Measurements from ENCODE around the gene VAV3. TPM values are rescaled to one million over a fixed set of nuclear protein-coding genes. Genes with fewer than 3 reads are reported as not detected.

The VAV3 gene
- total RNA-seq, 1 experiment from 2014 or later = 38.2 TPM

DNA sequence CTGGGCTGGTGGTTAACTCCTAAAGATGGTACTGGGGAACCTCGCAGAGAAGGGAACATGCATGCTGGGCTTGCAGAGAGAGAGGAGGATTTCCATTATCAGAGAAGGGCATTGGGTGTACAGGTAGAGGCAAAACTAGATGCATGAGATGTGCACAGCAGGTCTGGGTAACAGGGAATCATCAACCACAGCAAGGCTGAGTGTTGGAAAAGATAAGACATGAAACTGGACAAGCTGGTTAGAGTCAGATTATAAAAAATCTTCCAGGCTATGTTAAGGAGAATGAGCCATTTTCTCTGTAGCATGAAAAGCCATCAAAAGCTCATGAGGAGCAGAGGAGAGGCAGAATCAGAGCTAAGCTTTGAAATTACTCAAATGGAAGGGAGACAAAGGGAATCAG, 147.8 kb downstream of the VAV3 start:
- no TSS peak for BruUV-seq (replicated peaks)
- Mint-ChIP-seq H3K27ac (ENCODE audit: unreplicated experiment) (no peak overlapping the region), H3K4me3 (ENCODE audit: low read depth, unreplicated experiment) (no peak overlapping the region), H3K27me3 (ENCODE audit: unreplicated experiment) (peaks cover 28% of the 10 kb centered on the region), H3K9me3 (ENCODE audit: low read depth, unreplicated experiment) (no peaks in the 10 kb centered on the region), H3K4me1 (ENCODE audit: low read depth, unreplicated experiment) (no peaks in the 10 kb centered on the region), H3K36me3 (ENCODE audit: insufficient read depth, unreplicated experiment) (no peaks in the 10 kb centered on the region)
- TF ChIP-seq, protein P1, sequence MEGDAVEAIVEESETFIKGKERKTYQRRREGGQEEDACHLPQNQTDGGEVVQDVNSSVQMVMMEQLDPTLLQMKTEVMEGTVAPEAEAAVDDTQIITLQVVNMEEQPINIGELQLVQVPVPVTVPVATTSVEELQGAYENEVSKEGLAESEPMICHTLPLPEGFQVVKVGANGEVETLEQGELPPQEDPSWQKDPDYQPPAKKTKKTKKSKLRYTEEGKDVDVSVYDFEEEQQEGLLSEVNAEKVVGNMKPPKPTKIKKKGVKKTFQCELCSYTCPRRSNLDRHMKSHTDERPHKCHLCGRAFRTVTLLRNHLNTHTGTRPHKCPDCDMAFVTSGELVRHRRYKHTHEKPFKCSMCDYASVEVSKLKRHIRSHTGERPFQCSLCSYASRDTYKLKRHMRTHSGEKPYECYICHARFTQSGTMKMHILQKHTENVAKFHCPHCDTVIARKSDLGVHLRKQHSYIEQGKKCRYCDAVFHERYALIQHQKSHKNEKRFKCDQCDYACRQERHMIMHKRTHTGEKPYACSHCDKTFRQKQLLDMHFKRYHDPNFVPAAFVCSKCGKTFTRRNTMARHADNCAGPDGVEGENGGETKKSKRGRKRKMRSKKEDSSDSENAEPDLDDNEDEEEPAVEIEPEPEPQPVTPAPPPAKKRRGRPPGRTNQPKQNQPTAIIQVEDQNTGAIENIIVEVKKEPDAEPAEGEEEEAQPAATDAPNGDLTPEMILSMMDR (IDR thresholded peaks at IDR 0.05; ENCODE audit: unreplicated experiment) = no peak
- CTCF ChIA-PET = no interaction called here
- intact Hi-C loops (cut with micrococcal nuclease; ENCODE audit: unreplicated experiment) = no loop called here
- no peak for DNase-seq

DNA sequence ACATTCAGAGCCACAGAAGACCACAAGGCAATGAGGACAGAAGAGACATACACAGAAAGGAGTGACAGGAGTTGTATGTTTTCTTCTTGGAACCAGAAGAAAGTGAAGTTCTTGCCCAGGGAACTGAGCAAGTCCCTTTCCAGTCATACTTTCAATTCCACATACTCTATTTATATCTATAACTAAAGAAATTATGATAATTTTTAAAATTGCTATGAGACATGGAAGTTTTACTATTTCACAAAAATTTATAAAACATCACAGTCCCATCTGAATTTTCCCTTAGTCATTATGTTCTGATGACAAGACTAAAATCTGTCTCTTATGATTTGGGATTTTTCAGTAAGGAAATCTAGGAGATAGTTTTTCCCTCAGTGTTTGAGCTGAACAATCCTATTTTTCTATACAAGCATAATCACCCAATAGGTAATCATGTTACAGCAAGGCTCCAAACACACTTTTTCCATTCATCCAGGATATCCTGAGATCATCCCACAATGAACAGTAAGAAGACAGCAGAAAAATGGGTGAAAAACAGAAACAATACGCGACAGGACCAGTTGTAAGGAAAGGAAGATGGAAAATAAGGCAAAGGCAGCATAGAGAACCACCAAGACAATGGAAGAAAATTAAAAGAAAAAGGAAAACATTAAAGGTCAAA, 154.6 kb downstream of the VAV3 start:
- CTCF ChIA-PET = no interaction called here
- TF ChIP-seq, protein P1 (IDR thresholded peaks at IDR 0.05; ENCODE audit: unreplicated experiment) = no peak

DNA sequence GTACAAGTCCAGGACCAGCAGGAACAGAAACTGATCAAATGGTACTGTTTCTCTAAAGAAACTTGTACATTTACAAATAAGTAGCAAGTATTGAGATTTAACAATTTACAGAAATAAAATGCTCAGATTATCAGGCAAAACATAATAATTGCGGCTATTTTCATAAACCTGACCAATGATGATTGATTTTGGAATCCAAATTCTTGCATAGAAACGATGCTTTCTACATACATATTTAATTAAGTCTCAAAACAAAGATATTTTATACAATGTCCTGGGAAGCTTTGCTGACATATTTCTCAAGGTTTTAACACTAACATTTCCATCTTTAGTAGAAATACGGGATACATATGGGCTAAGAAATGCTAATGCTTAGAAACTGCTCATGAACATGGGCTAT, 157.1 kb downstream of the VAV3 start:
- Mint-ChIP-seq H3K9me3 (ENCODE audit: low read depth, unreplicated experiment) (no peaks in the 10 kb centered on the region), H3K36me3 (ENCODE audit: insufficient read depth, unreplicated experiment) (no peaks in the 10 kb centered on the region), H3K27me3 (ENCODE audit: unreplicated experiment) (peaks cover 27% of the 10 kb centered on the region), H3K4me3 (ENCODE audit: low read depth, unreplicated experiment) (no peak overlapping the region), H3K27ac (ENCODE audit: unreplicated experiment) (no peak overlapping the region), H3K4me1 (ENCODE audit: low read depth, unreplicated experiment) (no peaks in the 10 kb centered on the region)
- CTCF ChIA-PET = no interaction called here
- DNase-seq = no peak
- BruUV-seq (replicated peaks) = no TSS peak
- TF ChIP-seq, protein P1 (IDR thresholded peaks at IDR 0.05; ENCODE audit: unreplicated experiment) = no peak
- intact Hi-C loops (cut with micrococcal nuclease; ENCODE audit: unreplicated experiment) = no loop called here

More for the DNA sequence above, 154.6 kb downstream of the VAV3 start:
- DNase-seq = no peak
- BruUV-seq (replicated peaks) = no TSS peak
- intact Hi-C loops (cut with micrococcal nuclease; ENCODE audit: unreplicated experiment) = no loop called here
- Mint-ChIP-seq H3K9me3 (ENCODE audit: low read depth, unreplicated experiment) (no peaks in the 10 kb centered on the region), H3K36me3 (ENCODE audit: insufficient read depth, unreplicated experiment) (no peaks in the 10 kb centered on the region), H3K4me3 (ENCODE audit: low read depth, unreplicated experiment) (no peak overlapping the region), H3K27ac (ENCODE audit: unreplicated experiment) (no peak overlapping the region), H3K4me1 (ENCODE audit: low read depth, unreplicated experiment) (no peaks in the 10 kb centered on the region), H3K27me3 (ENCODE audit: unreplicated experiment) (peaks cover 16% of the 10 kb centered on the region)

DNA sequence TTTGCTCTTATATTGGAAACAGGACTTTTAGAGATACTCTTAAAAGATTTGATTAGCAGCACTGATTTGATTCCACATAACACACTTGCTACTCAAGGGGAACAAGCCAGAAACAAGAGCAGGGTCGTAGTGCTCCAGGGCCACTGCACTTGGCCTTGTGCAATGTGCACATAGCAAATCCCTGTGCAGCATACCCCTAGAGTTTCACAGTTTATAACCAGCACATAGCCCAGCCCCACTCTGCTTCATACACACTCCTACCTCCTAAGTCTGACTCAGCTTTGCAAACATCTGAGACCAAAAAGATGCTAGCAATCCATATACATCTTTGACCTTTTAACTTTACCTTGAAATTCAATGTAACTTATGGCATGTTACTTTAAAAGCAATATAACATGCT, 157.6 kb downstream of the VAV3 start:
- intact Hi-C loops (cut with micrococcal nuclease; ENCODE audit: unreplicated experiment) = no loop called here
- no TSS peak for BruUV-seq (replicated peaks)
- H3K9me3 Mint-ChIP-seq (ENCODE audit: low read depth, unreplicated experiment) = no peaks in the 10 kb centered on the region
- H3K27ac Mint-ChIP-seq (ENCODE audit: unreplicated experiment) = no peak overlapping the region
- TF ChIP-seq, protein P1 (IDR thresholded peaks at IDR 0.05; ENCODE audit: unreplicated experiment) = no peak
- CTCF ChIA-PET = no interaction called here
- DNase-seq = no peak
- no peaks in the 10 kb centered on the region for H3K4me1 Mint-ChIP-seq (ENCODE audit: low read depth, unreplicated experiment)
- peaks cover 27% of the 10 kb centered on the region for H3K27me3 Mint-ChIP-seq (ENCODE audit: unreplicated experiment)
- no peaks in the 10 kb centered on the region for H3K36me3 Mint-ChIP-seq (ENCODE audit: insufficient read depth, unreplicated experiment)
- H3K4me3 Mint-ChIP-seq (ENCODE audit: low read depth, unreplicated experiment) = no peak overlapping the region

Data from Calu3 (cell line).